ENCODE data around the gene TNRC6B.
"Not testable (repeated sequence)": the region's sequence is repeated elsewhere in the genome, so short reads cannot be mapped to it uniquely, and the experiment has no call there.

TNRC6B gene

GRCh38 chr22:40176921-40177737 lies 596 bp upstream of the TNRC6B start:
- no peak for DNase-seq (ENCODE audit: low spot score in 2 of 2)
- Mint-ChIP-seq H3K4me3 (peak overlapping the region; percentile 80), H3K27me3 (no peaks in the 10 kb centered on the region), H3K4me1 (peaks cover 37% of the 10 kb centered on the region), H3K9me3 (no peaks in the 10 kb centered on the region), H3K36me3 (peaks cover 5% of the 10 kb centered on the region), H3K27ac (peak overlapping the region; percentile 81)
- no peak for ATAC-seq (ENCODE audit: low read depth)

- Mint-ChIP-seq H3K36me3 (peaks cover 4% of the 10 kb centered on the region), H3K9me3 (no peaks in the 10 kb centered on the region), H3K4me3 (peak overlapping the region; percentile 80), H3K4me1 (peaks cover 45% of the 10 kb centered on the region), H3K27me3 (no peaks in the 10 kb centered on the region), H3K27ac (peak overlapping the region; percentile 81)
- peak; percentile 20 for ATAC-seq (ENCODE audit: low read depth)
- DNase-seq (ENCODE audit: low spot score in 2 of 2), result peak in 1 of 2 donors; percentile 15
Observed at GRCh38 chr22:40178417-40179409, 988 bp downstream of the TNRC6B start.

GRCh38 chr22:40179526-40179925 lies 1.8 kb downstream of the TNRC6B start:
- DNase-seq (ENCODE audit: low spot score in 2 of 2), result no peak
- peak overlapping the region; percentile 80 for H3K4me3 Mint-ChIP-seq
- peaks cover 9% of the 10 kb centered on the region for H3K36me3 Mint-ChIP-seq
- peaks cover 50% of the 10 kb centered on the region for H3K4me1 Mint-ChIP-seq
- H3K9me3 Mint-ChIP-seq, result no peaks in the 10 kb centered on the region
- peak overlapping the region; percentile 81 for H3K27ac Mint-ChIP-seq
- no peaks in the 10 kb centered on the region for H3K27me3 Mint-ChIP-seq
- no peak for ATAC-seq (ENCODE audit: low read depth)

GRCh38 chr22:40180403-40180802 lies 2.7 kb downstream of the TNRC6B start:
- H3K27ac Mint-ChIP-seq, result no peak overlapping the region
- ATAC-seq (ENCODE audit: low read depth) (no peak), DNase-seq (ENCODE audit: low spot score in 2 of 2) (no peak)
- H3K27me3 Mint-ChIP-seq, result no peaks in the 10 kb centered on the region
- H3K36me3 Mint-ChIP-seq, result peaks cover 12% of the 10 kb centered on the region
- H3K4me3 Mint-ChIP-seq, result peak overlapping the region; percentile 32
- H3K9me3 Mint-ChIP-seq, result no peaks in the 10 kb centered on the region
- peaks cover 54% of the 10 kb centered on the region for H3K4me1 Mint-ChIP-seq

GRCh38 chr22:40181323-40181722 lies 3.6 kb downstream of the TNRC6B start:
- Mint-ChIP-seq H3K36me3 (peaks cover 19% of the 10 kb centered on the region), H3K4me1 (peaks cover 59% of the 10 kb centered on the region), H3K9me3 (no peaks in the 10 kb centered on the region), H3K27ac (no peak overlapping the region), H3K4me3 (no peak overlapping the region), H3K27me3 (no peaks in the 10 kb centered on the region)
- DNase-seq (ENCODE audit: low spot score in 2 of 2) (no peak), ATAC-seq (ENCODE audit: low read depth) (no peak)

- H3K36me3 Mint-ChIP-seq, result peaks cover 15% of the 10 kb centered on the region
- H3K27me3 Mint-ChIP-seq, result no peaks in the 10 kb centered on the region
- H3K27ac Mint-ChIP-seq, result peak overlapping the region; percentile 77
- DNase-seq (ENCODE audit: low spot score in 2 of 2) (no peak), ATAC-seq (ENCODE audit: low read depth) (no peak)
- H3K4me1 Mint-ChIP-seq, result peaks cover 49% of the 10 kb centered on the region
- H3K4me3 Mint-ChIP-seq, result peak overlapping the region; percentile 50
- H3K9me3 Mint-ChIP-seq, result no peaks in the 10 kb centered on the region
Observed at GRCh38 chr22:40182231-40182835, 4.6 kb downstream of the TNRC6B start.

- Mint-ChIP-seq H3K27me3 (no peaks in the 10 kb centered on the region), H3K36me3 (peaks cover 15% of the 10 kb centered on the region), H3K27ac (peak overlapping the region; percentile 77), H3K9me3 (no peaks in the 10 kb centered on the region), H3K4me1 (peaks cover 46% of the 10 kb centered on the region), H3K4me3 (peak overlapping the region; percentile 50)
- ATAC-seq (ENCODE audit: low read depth) (peak; percentile 62), DNase-seq (ENCODE audit: low spot score in 2 of 2) (no peak)
Observed at GRCh38 chr22:40183029-40183581, 5.4 kb downstream of the TNRC6B start.

GRCh38 chr22:40183603-40184002 lies 5.9 kb downstream of the TNRC6B start:
- H3K9me3 Mint-ChIP-seq; DNase-seq (ENCODE audit: low spot score in 2 of 2); H3K4me3 Mint-ChIP-seq; ATAC-seq (ENCODE audit: low read depth); H3K27me3 Mint-ChIP-seq: not testable (repeated sequence)
- peaks cover 15% of the 10 kb centered on the region for H3K36me3 Mint-ChIP-seq
- peaks cover 49% of the 10 kb centered on the region for H3K4me1 Mint-ChIP-seq
- peak overlapping the region; percentile 77 for H3K27ac Mint-ChIP-seq

GRCh38 chr22:40187389-40187788 lies 9.7 kb downstream of the TNRC6B start:
- Mint-ChIP-seq H3K4me3 (no peak overlapping the region), H3K4me1 (peaks cover 47% of the 10 kb centered on the region), H3K9me3 (no peaks in the 10 kb centered on the region), H3K27me3 (no peaks in the 10 kb centered on the region), H3K27ac (peak overlapping the region; percentile 58), H3K36me3 (peaks cover 24% of the 10 kb centered on the region)
- ATAC-seq (ENCODE audit: low read depth), result no peak
- DNase-seq (ENCODE audit: low spot score in 2 of 2), result no peak

- H3K27ac Mint-ChIP-seq, result no peak overlapping the region
- ATAC-seq (ENCODE audit: low read depth) (no peak), DNase-seq (ENCODE audit: low spot score in 2 of 2) (no peak)
- H3K4me3 Mint-ChIP-seq, result no peak overlapping the region
- peaks cover 48% of the 10 kb centered on the region for H3K4me1 Mint-ChIP-seq
- H3K9me3 Mint-ChIP-seq, result no peaks in the 10 kb centered on the region
- H3K36me3 Mint-ChIP-seq, result peaks cover 18% of the 10 kb centered on the region
- no peaks in the 10 kb centered on the region for H3K27me3 Mint-ChIP-seq
Observed at GRCh38 chr22:40189997-40190396, 12.3 kb downstream of the TNRC6B start.

- Mint-ChIP-seq H3K4me1 (peaks cover 45% of the 10 kb centered on the region), H3K9me3 (no peaks in the 10 kb centered on the region)
Observed at GRCh38 chr22:40190501-40190900, 12.8 kb downstream of the TNRC6B start.

GRCh38 chr22:40193429-40194421 lies 16.0 kb downstream of the TNRC6B start:
- ATAC-seq (ENCODE audit: low read depth) (no peak), DNase-seq (ENCODE audit: low spot score in 2 of 2) (no peak)
- H3K36me3 Mint-ChIP-seq, result peaks cover 18% of the 10 kb centered on the region
- no peaks in the 10 kb centered on the region for H3K27me3 Mint-ChIP-seq
- peaks cover 50% of the 10 kb centered on the region for H3K4me1 Mint-ChIP-seq
- H3K27ac Mint-ChIP-seq, result peak overlapping the region; percentile 10
- no peak overlapping the region for H3K4me3 Mint-ChIP-seq
- H3K9me3 Mint-ChIP-seq, result no peaks in the 10 kb centered on the region

More at GRCh38 chr22:40190501-40190900, 12.8 kb downstream of the TNRC6B start:
- ATAC-seq (ENCODE audit: low read depth), result no peak
- Mint-ChIP-seq H3K4me3 (no peak overlapping the region), H3K27ac (peak overlapping the region; percentile 65), H3K36me3 (peaks cover 15% of the 10 kb centered on the region), H3K27me3 (no peaks in the 10 kb centered on the region)
- no peak for DNase-seq (ENCODE audit: low spot score in 2 of 2)
